Posterior vena cava (tissue), 2 donors: Measurements from ENCODE around the gene TMEM132C. TPM values are rescaled to one million over a fixed set of nuclear protein-coding genes. Genes with fewer than 3 reads are reported as not detected.
A peak's percentile ranks its signal among the peaks of the same experiment; 100 is the strongest.

Experiments
- DNase-seq: peaks from one replicate; pipeline ENCODE4 v3.0.0-alpha.2; 2020; ENCODE audit warnings: low spot score
- intact Hi-C, 2 donors: fragments of 100-400 bp; cut with DNase I; formaldehyde crosslinking; loops; one replicate each; pipeline versions ENCODE4 v1.14.1 to v1.14.2; 2022 to 2023
- total RNA-seq, 2 donors: library from RNA; stranded (reverse); fragmentation: NEBNext Ultra II Directional; extraction: Animal tissue kit (Norgen Biotek cat#: 25700); gene quantifications; one replicate each; pipeline ENCODE4 v1.2.1, GENCODE V29; 2021
- donor health status: DM: yes; HTN: yes; CAD: no.
- donor health status: DM: yes; HTN: yes; CAD: no.

Gene TMEM132C
- total RNA-seq, 2 donors from 2014 or later: 1.1 to 1.5 TPM

DNA sequence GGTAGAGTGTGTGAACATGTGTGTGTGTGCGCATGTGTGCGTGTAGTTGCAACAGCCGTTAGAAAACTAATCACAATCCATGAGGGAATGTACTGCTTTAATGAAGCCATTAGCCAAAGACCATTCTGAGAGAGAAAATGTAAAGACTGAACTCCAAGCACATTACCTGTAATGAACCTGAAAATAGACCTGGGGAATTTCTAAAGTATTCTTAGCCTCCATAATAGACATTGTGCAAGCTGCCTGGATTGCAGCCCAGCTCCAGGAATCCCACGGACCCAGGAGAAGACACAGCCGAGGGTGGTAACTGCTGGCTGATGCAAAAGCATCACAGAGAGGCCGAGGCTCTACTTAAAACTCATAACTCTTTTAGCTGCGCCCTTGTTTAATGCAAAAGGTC is 400.2 kb downstream of the TMEM132C start:
- no peak for DNase-seq
- intact Hi-C loops: no loop called here

DNA sequence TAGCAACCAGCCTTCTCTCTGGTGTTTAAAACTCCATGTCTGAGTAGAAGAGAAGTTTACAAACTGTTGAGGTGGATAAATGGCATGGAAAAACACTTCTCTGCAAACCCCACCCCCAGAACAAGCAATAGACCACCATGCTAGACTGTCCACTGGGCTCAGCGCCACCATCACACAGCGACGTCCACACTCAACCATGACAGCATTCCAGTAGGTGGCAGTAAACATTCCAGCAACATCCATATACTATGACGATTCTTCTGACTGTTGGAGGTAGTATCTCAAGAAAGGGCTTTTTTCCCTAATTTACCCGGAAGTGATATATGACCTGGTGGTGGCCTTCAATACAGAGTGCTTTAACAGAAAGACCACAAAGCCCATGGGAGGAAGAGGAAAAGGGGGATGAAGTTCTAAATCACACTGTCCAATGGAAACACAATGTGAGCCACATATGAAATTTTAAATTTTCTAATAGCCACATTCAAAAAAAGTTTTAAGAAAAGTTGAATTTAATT is 404.6 kb downstream of the TMEM132C start:
- no peak for DNase-seq
- intact Hi-C loops: no loop called here

DNA sequence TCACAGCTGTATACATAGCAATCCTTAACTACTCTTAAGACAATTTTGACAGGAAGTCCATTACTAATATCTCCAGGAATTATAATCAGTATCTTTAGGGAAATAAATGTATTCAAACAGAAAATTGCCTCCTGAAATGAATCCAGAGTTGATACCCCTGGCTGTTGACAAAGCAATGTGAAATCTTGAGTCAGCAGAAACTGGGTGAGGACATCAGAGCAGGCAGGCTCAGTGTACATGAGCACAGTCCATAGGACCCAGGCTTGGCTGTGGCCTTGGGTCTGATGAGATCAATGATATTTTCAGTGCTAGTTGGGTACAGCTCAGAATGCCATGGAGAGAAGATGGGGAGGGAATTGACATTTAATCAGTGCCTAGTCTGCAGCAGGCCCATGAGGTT is 405.5 kb downstream of the TMEM132C start:
- intact Hi-C loops: no loop called here

DNA sequence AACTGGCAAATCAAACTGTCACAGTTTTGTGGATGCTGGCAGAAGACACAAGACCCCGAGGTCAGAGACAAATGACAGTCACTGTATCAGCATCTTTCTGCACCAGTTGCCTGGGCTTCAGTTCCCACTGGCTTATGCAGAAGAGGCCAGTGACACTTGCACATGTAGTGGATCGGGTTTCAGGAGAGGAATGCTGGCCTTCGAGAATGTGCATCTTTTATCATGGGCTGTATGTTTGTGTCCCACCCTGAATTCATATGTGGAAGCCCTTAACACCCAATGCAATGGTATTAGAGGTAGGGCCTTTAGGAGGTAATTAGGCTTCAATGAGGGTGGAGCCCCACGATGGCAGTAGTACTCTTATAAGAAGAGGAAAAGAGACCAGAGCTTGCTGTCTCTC is 405.9 kb downstream of the TMEM132C start:
- intact Hi-C loops: no loop called here
- no peak for DNase-seq

More for the DNA sequence above, 405.5 kb downstream of the TMEM132C start:
- no peak for DNase-seq

DNA sequence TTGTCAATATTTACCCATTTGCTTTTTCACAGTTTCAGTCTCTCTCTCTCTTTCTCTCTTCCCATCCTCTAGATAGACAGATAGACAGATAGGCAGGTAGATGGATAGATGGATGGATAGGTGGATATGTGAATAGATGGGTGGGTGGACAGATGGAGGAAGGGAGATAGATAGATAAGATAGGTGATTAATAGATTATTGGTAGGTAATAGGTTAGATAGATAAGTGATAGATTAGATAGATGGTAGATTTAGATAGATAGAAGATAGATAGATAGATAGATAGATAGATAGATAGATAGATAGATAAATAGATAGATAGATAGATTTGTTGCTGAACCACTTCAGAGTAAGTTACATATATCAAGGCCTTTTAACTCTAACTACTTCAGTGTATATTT is 408.6 kb downstream of the TMEM132C start:
- intact Hi-C loops: no loop called here
- DNase-seq: no peak

DNA sequence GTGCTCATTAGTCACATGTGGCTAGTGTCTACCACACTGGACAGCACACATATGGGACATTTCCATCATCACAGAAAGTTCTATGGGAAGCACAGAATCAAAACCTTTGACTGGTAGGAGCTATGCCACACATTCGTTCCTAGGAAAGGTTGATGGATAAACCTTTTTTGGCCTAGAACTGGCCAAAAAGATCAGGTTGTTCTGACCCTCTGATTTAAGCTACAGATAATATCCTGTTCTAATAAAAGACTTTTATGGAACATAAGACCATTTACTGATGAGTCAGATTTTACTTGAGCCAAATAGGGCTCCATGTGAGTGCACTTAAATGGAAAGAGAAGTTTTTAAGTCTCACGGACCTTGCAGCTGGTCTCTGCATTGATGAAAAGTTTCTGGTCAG is 413.6 kb downstream of the TMEM132C start:
- DNase-seq: no peak
- intact Hi-C loops: no loop called here

DNA sequence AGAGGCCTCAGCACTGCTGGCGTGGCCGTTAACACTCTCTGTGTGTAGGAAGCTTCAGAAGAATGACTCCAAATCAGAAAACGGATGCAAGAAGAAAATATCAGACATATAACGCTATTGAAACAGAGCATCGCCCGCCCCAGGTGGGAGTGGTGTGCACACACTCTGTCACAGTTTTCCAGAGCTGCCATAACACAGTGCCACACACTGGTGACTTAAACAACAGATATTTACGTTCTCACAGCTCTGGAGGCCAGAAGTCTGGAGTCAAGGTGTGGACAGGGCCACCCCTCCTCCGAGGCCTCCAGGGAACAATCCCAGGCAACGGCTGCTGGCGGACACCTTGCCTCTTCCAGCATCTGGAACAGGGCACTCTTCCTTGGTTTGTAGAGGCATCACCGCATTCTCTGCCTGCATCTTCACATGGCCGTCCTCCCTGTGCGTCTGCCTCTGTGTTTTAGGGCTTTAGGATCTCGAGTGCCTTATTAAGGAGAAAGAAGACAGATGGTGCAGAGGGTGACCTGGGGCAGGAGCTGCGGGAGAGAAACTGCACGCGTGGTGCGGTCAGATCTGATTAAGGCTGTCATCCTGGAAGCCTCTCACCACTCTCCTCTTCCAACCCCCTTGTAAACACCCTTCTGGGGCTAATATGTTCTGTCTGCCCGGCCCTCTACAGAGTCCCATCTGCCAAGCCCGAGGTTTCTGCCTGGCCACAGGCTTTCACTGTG is 415.7 kb downstream of the TMEM132C start:
- peak; percentile 34 for DNase-seq
- intact Hi-C loops: no loop called here

DNA sequence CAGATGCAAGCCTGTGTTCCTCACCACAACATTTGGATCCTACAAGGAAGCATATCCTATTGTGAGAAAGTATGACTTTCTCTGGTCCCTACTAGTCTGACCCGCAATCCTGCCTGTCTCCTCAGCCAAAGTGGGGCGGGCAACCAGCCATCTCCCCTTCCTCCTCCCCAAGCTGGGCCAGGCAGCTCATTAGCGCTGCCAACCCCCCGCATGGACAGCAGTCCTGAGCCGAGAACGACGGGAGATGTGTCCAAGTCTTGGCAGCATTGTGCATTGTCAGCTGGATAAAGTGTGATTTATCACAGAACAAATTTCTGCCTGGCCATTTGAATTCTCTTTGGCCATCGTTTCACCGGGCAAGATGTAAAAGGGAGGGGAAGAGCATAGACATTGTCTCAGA is 417.4 kb downstream of the TMEM132C start:
- DNase-seq: peak; percentile 69
- intact Hi-C loops: no loop called here

DNA sequence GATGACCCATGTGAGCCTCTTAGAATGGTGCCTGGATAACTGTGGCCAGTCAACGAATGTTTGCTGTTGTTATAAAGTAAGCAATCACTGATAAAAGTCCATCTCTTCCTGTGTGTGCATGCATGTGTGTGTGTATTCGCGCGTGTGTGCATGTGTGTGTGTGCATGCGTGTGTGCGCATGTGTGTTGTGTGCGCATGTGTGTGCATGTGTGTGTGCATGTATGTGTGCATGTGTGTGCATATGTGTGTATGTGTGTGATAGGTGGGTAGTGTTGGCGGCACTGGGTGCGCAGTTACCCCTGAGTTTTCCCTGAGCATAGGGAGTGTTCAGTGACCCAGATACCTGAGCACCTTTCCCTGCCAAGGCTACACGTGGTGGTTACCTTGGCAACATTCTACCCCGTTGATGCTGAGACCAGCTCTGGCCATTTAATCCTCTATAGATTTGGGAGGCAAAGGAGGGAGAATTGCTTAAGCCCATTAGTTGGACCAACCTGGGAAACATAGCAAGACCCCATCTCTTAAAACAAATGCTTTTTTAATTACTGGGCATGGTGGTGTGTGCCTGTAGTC is 419.0 kb downstream of the TMEM132C start:
- peak; percentile 43 for DNase-seq
- intact Hi-C loops: no loop called here

DNA sequence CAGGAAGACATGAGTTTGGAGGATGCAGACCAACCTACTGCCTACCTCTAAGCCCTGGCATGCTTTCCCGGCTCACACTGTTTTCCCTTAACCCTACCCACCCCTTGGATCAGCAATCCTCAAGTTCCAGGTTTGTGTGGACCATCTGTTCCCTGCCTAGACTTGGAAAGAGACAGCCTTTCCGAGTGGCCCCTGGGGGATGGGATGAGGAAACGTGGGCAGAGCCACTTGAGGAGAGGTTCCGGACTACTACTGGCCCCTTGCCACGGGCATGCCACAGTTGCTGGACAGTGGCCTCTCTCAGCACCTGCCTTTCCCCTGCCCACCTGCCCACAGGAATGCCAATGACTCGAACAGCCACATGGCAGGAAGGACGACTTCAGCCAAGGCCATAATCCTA is 420.9 kb downstream of the TMEM132C start:
- DNase-seq: peak; percentile 22
- intact Hi-C loops: no loop called here

DNA sequence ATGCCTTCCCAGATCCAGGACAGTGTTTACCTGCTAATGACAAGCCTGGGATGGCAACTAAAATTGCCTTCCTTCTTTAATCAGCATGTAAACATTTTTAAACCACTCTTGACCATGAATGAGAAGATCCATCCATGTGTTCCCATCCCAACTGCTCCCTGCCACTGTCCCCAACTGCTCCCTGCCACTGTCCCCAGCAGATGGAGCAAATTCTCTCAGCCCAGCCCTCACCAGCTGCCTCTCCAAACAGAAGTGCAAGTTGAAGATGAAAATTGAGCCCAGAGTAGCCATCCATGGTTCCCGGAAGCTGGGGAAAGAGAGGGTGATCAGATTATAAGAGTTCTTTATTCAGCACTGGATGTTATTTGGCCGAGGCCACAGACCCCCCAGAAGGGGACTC is 423.7 kb downstream of the TMEM132C start:
- intact Hi-C loops: no loop called here
- DNase-seq: peak; percentile 5

DNA sequence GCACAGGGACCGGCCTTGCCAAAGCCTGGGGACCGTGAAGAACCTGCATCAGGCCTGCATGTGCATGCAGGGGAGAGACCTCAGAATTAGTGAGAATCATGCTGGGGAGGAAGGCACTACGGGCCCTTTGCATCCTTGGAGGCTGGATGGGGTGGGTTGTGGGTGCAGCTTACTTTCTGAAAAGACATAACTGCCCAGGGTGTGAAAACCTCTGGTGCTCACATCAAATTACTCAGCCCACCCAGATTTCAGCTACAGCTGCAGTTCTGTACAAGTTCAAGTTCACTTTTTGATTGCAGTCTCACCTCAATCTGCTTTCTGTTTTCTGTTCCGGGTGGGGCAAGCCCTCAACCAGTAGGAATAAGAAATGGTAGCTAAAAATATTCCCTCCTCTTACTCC is 426.1 kb downstream of the TMEM132C start:
- intact Hi-C loops: no loop called here

DNA sequence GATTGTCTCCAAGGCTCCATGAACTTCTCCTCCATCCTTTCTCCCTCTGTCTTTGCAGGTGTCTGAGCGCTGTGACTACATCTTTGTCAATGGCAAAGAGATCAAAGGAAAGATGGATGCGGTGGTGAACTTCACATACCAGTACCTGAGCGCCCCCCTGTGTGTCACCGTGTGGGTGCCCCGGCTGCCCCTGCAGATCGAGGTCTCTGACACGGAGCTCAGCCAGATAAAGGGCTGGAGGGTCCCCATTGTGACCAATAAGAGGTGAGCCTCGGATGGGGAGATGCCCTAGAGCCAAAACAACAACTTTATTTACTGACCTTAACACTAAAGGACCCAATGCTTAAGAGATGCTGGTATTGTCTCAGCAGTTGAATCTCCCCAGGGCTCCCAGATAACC is 426.8 kb downstream of the TMEM132C start:
- peak; percentile 35 for DNase-seq
- intact Hi-C loops: no loop called here

More for the DNA sequence above, 426.1 kb downstream of the TMEM132C start:
- peak; percentile 26 for DNase-seq

DNA sequence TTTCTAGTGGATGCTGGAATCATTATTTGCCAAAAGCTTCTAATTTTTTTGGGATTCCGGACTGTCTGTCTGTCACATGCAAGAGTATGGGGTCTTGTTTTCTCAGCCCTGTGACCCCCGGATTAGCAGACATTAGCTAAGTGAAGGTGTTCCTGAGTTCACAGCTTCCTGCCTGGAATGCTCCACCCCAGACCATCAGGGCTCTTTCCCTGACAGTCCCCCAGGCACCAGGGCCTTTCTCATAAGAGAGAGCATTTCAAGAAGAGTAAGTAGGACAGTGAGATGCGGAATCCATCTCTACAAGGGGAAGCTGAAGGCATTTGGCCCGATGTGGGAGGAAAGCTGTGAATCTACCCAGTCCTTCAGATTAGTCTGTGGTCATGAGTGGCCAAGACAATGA is 427.5 kb downstream of the TMEM132C start:
- DNase-seq: peak; percentile 51
- intact Hi-C loops: no loop called here

DNA sequence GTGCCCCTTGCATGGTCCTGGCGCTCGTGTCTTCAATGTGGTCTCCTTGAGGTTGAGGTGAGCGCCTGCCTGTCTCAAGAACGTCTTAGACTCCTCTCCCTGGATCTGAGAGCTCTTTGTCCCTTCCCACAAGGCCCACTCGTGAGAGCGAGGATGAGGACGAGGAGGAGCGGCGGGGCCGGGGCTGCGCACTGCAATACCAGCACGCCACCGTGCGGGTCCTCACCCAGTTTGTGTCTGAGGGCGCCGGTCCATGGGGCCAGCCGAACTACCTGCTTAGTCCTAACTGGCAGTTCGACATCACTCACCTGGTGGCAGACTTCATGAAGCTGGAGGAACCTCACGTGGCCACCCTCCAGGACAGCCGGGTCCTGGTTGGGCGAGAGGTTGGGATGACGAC is 428.7 kb downstream of the TMEM132C start:
- intact Hi-C loops: no loop called here
- DNase-seq: peak; percentile 73

DNA sequence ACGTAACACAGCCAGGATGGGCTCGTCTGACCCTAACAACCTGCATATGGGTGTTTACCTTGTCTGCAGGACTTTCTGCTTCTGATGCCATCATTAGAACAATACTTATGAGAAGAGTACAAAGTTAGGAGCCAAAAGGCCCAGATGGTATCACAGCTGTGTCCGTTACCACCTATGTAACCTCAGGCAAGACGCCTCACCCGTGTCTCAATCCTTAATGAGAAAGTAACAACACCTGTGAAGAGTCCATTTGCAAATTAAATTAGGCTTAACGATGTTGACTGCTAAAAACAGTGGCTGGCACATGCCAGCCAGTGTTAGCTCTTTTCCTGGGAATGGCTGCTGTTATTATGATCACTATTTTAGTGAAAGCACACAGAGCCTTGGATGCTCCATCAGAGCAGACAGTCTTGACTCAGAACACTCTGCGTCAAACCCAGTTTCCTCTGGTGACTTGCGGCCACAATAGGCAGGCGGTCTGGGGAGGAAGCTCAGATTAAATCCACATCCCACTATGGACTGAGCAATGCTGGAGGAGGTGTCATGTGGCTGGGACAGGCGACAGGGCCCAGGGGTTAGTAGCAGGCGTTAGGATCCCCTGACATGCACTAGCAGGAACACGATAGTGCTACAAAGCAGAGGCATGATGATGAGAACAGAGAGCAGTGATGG is 431.5 kb downstream of the TMEM132C start:
- intact Hi-C loops: no loop called here
- DNase-seq: peak; percentile 34

DNA sequence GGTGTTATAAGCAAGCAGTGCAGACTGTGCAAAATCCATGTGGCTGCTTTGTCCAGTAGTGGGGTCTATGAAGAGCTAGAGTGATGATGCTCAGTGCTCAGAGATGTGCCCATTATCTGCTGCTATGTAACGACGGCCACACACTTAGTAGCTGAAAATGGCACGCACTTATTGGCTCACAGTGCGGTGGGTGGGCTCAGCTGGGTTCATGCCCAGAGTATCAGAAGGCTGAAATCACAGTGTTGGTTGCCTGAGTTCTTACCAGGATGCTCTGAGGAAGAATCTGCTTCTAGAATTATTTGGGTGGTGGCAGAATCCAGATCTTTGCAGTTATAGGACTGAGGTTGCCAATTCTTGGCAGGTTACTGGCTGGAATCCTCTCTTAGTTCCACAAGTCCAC is 432.1 kb downstream of the TMEM132C start:
- intact Hi-C loops: no loop called here
- DNase-seq: peak; percentile 28

DNA sequence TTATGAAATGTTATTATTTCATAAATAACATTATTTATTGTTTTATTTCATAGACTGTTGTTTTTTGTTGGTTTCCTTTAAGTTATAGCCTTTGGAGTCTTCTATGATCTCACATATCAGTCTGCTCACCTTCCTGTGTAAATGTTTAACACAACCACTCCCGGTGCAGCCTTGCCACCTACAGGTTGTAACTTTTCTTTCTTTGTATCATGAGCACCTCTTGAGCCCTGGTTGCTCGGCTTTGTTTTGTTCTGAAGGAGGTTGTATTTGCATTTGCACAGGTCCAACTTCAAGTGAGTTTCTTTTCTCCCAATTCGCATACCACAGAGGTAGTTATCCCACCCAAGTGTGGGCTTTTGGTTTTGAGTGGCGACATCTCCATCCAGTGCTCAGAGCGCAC is 435.4 kb downstream of the TMEM132C start:
- intact Hi-C loops: no loop called here
- DNase-seq: peak; percentile 46

DNA sequence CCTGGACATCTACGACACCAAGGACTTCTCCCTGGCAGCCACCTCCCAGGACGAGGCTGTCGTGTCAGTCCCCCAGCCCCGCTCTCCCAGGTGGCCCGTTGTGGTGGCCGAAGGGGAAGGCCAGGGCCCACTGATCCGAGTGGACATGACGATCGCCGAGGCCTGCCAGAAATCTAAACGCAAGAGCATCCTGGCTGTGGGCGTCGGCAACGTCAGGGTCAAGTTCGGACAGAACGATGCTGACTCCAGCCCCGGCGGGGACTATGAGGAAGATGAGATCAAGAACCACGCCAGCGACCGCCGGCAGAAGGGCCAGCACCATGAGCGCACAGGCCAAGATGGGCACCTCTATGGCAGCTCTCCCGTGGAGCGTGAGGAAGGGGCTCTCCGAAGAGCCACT is 438.2 kb downstream of the TMEM132C start:
- intact Hi-C loops: no loop called here
- DNase-seq: peak; percentile 79

DNA sequence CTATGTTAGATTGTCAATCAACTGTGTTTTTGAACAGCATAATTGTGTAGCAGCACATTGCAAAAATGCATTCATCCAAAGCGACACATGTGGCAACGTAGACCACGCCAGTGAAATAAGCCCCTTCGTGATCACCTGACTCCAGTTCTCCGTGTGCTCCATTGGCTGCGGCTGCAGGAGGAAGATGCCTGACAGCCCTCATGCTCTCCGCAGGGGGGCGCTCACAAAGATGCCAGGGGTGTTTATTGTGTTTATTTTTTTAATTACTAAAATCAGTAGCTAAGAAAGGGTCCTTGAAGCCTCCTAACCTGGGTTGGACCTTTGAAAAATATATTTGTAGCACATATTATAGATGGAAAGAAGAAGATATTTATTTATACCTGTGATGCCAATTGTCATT is 440.5 kb downstream of the TMEM132C start:
- intact Hi-C loops: no loop called here

DNA sequence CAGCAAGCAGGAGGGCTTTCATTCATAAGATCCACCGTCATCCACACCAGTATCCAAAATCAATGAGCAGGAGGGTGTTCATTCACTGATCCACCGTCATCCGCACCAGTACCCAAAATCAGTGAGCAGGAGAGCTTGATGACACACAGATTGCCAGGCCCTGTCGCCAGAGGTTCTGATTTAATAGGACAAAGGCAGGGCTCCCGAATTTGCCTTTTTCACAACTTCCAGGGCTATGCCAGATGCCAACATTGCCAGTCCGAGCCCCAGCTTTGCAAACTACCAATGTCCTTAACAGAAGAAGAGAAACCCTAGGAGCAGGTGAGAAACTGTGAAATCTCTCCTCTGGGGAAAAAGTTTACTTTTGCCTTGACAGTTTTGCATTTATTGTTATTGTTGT is 441.8 kb downstream of the TMEM132C start:
- intact Hi-C loops: no loop called here
- DNase-seq: peak; percentile 34

More for the DNA sequence above, 440.5 kb downstream of the TMEM132C start:
- DNase-seq: peak; percentile 6
